Activated T-helper 2 cell treated with anti-CD3 and anti-CD28 coated beads, Interferon-gamma antibody, Interleukin-2, Interleukin-4, amounts not matched to agents 10 μg/mL and 5 μg/mL and 100 μg/mL, durations not matched to agents 14 hours and 24 hours and 36 hours (primary cell): ENCODE results near the gene INPP5A. TPM values are rescaled to one million over a fixed set of nuclear protein-coding genes. Genes with fewer than 3 reads are reported as not detected.
"Not testable (repeated sequence)": the region's sequence is repeated elsewhere in the genome, so short reads cannot be mapped to it uniquely, and the experiment has no call there.

Source experiments
- DNase-seq: peaks from one replicate; pipeline ENCODE4 v3.0.0; 2021; ENCODE audit warnings: low spot score
- H3K27ac Mint-ChIP-seq: one replicate; pipeline ENCODE4 v1.8.0; 2021; ENCODE audit warnings: mixed read lengths
- H3K27me3 Mint-ChIP-seq: one replicate; pipeline ENCODE4 v1.8.0; 2021; ENCODE audit warnings: low read depth, mixed read lengths
- H3K36me3 Mint-ChIP-seq: one replicate; pipeline ENCODE4 v1.8.0; 2021; ENCODE audit warnings: low read depth, mixed read lengths
- H3K4me1 Mint-ChIP-seq: one replicate; pipeline ENCODE4 v1.8.0; 2021; ENCODE audit warnings: low read depth, mixed read lengths
- H3K4me3 Mint-ChIP-seq: one replicate; pipeline ENCODE4 v1.8.0; 2021; ENCODE audit warnings: low read depth, mild to moderate bottlenecking, moderate library complexity, mixed read lengths
- H3K9me3 Mint-ChIP-seq: one replicate; pipeline ENCODE4 v1.8.0; 2021; ENCODE audit warnings: mixed read lengths
- intact Hi-C: fragments of 100-400 bp; cut with micrococcal nuclease; formaldehyde crosslinking; loops from one replicate; pipeline ENCODE4 v1.15.1; 2023
- total RNA-seq: library from RNA; stranded (reverse); gene quantifications from 2 replicates; pipeline ENCODE4 v1.2.3, GENCODE V29; 2022

The INPP5A gene
- total RNA-seq, 1 donor from 2014 or later = 13.0 TPM

GRCh38 chr10:132787495-132788179 lies 250.1 kb downstream of the INPP5A start:
- DNase-seq = no peak
- no peaks in the 10 kb centered on the region for H3K9me3 Mint-ChIP-seq
- intact Hi-C loops = loop anchor here (10.0 kb wide), 2 partner anchors 447 to 737 kb away; partner anchors contain the start of genes CYP2E1, UTF1 and VENTX
- peaks cover 9% of the 10 kb centered on the region for H3K36me3 Mint-ChIP-seq
- H3K4me3 Mint-ChIP-seq = no peak overlapping the region
- H3K4me1 Mint-ChIP-seq = no peaks in the 10 kb centered on the region
- H3K27ac Mint-ChIP-seq = no peak overlapping the region
- H3K27me3 Mint-ChIP-seq = peaks cover 21% of the 10 kb centered on the region

GRCh38 chr10:132788180-132788830 lies 250.7 kb downstream of the INPP5A start:
- no peak for DNase-seq
- no peak overlapping the region for H3K4me3 Mint-ChIP-seq
- no peaks in the 10 kb centered on the region for H3K9me3 Mint-ChIP-seq
- intact Hi-C loops = loop anchor here (10.0 kb wide), 2 partner anchors 446 to 736 kb away; partner anchors contain the start of genes CYP2E1, UTF1 and VENTX
- no peak overlapping the region for H3K27ac Mint-ChIP-seq
- H3K36me3 Mint-ChIP-seq = peaks cover 4% of the 10 kb centered on the region
- H3K27me3 Mint-ChIP-seq = peaks cover 17% of the 10 kb centered on the region
- H3K4me1 Mint-ChIP-seq = no peaks in the 10 kb centered on the region

- H3K4me3 Mint-ChIP-seq = no peak overlapping the region
Observed at GRCh38 chr10:132788831-132789219, 251.2 kb downstream of the INPP5A start.

DNA sequence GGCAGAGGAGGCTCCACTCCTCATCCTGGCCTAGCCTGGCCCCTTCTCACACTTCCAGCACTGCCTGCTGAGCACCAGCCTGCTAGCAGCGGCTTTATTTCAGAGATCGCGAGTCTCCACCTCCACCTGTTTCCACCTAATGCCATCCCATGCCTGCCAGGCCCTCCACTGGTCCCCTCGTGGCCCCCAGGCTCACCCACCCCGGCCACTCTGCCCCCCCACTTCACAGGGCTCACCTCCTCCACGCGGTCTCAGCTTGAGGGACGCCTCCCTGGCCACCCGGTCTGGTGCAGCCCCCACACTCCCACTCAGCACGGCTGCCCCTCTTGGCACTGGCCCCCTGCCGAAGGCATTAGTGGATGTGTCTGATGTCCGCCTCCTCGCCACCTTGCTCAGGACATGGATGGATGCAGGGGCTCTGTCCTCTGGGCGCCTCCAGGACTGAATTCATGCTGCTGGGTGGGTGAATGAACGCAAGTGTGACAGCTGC lies 252.1 kb downstream of the INPP5A start:
- Mint-ChIP-seq H3K27ac (no peak overlapping the region), H3K4me1 (no peaks in the 10 kb centered on the region), H3K4me3 (no peak overlapping the region), H3K27me3 (peaks cover 8% of the 10 kb centered on the region), H3K36me3 (no peaks in the 10 kb centered on the region), H3K9me3 (no peaks in the 10 kb centered on the region)
- no peak for DNase-seq
- intact Hi-C loops = loop anchor here (10.0 kb wide), 2 partner anchors 445 to 735 kb away; partner anchors contain the start of genes CYP2E1, UTF1 and VENTX

More at GRCh38 chr10:132788831-132789219, 251.2 kb downstream of the INPP5A start:
- intact Hi-C loops = loop anchor here (10.0 kb wide), 2 partner anchors 446 to 736 kb away; partner anchors contain the start of genes CYP2E1, UTF1 and VENTX
- Mint-ChIP-seq H3K27me3 (peaks cover 12% of the 10 kb centered on the region), H3K4me1 (no peaks in the 10 kb centered on the region), H3K9me3 (no peaks in the 10 kb centered on the region), H3K36me3 (no peaks in the 10 kb centered on the region), H3K27ac (no peak overlapping the region)
- no peak for DNase-seq

- intact Hi-C loops = no loop called here
- Mint-ChIP-seq H3K27ac (no peak overlapping the region), H3K9me3 (no peaks in the 10 kb centered on the region), H3K36me3 (no peaks in the 10 kb centered on the region), H3K4me3 (no peak overlapping the region), H3K27me3 (peaks cover 8% of the 10 kb centered on the region), H3K4me1 (no peaks in the 10 kb centered on the region)
- no peak for DNase-seq
Observed at GRCh38 chr10:132790470-132790869, 252.9 kb downstream of the INPP5A start.

- DNase-seq = no peak
- H3K27ac Mint-ChIP-seq = no peak overlapping the region
- no peaks in the 10 kb centered on the region for H3K36me3 Mint-ChIP-seq
- intact Hi-C loops = no loop called here
- H3K9me3 Mint-ChIP-seq = no peaks in the 10 kb centered on the region
- H3K4me3 Mint-ChIP-seq = no peak overlapping the region
- no peaks in the 10 kb centered on the region for H3K4me1 Mint-ChIP-seq
- peaks cover 8% of the 10 kb centered on the region for H3K27me3 Mint-ChIP-seq
Observed at GRCh38 chr10:132790934-132791829, 253.6 kb downstream of the INPP5A start.

DNA sequence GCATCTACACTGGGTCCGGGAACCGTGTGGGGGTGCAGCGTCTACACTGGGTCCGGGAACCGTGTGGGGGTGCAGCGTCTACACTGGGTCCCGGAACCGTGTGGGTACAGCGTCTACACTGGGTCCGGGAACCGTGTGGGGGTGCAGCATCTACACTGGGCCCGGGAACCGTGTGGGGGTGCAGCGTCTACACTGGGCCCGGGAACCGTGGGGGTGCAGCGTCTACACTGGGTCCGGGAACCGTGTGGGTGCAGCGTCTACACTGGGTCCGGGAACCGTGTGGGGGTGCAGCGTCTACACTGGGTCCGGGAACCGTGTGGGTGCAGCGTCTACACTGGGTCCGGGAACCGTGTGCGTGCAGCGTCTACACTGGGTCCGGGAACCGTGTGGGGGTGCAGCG lies 254.5 kb downstream of the INPP5A start:
- H3K27ac Mint-ChIP-seq, H3K36me3 Mint-ChIP-seq, H3K4me1 Mint-ChIP-seq, H3K9me3 Mint-ChIP-seq, intact Hi-C loops, DNase-seq, H3K4me3 Mint-ChIP-seq, H3K27me3 Mint-ChIP-seq: not testable (repeated sequence)

DNA sequence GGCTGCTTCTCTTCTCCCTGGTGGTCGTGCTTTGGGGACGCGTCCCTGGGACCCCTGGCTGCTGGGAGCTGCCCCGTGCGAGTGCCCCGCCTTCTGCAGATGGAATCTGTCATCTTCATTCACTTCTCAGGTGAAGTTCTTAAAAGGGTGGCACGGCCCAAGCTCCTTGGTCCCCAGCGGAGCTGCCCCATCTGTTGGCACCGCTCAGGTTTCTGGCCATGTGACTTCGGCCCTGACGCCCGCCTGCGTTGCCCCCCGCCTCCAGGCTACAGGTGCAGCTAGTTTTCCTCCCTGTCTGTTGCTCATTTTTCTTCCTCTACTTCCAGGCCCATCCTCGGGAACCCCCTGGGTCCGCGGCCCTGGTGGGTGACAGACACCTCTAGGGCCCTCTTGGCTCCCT lies 255.2 kb downstream of the INPP5A start:
- intact Hi-C loops = no loop called here
- Mint-ChIP-seq H3K27ac (no peak overlapping the region), H3K9me3 (no peaks in the 10 kb centered on the region), H3K27me3 (peaks cover 8% of the 10 kb centered on the region), H3K4me3 (no peak overlapping the region), H3K36me3 (no peaks in the 10 kb centered on the region), H3K4me1 (no peaks in the 10 kb centered on the region)
- DNase-seq = no peak

DNA sequence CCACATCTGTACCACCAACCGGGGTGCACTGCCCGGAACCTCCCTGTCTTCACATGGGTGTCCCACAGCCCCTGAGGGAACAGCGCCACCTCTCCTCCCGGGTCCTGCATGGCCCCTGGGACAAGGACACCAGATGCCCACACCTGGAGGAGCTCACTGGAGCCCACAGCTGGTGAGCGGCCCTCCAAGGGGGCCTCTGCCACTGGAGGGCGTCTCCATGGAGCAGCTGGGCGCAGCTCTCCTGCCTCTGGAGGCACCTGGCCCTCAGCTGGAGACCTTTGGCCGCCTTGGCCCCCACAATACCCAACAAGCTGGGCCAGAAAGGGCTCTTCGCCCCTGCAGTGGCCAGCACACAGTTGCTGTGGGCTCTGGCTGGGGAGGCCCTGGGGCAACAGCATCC lies 255.6 kb downstream of the INPP5A start:
- H3K4me3 Mint-ChIP-seq = no peak overlapping the region
- H3K4me1 Mint-ChIP-seq = no peaks in the 10 kb centered on the region
- H3K36me3 Mint-ChIP-seq = no peaks in the 10 kb centered on the region
- H3K27ac Mint-ChIP-seq = no peak overlapping the region
- intact Hi-C loops = no loop called here
- peaks cover 8% of the 10 kb centered on the region for H3K27me3 Mint-ChIP-seq
- H3K9me3 Mint-ChIP-seq = no peaks in the 10 kb centered on the region
- no peak for DNase-seq

- Mint-ChIP-seq H3K27ac (no peak overlapping the region), H3K4me1 (no peaks in the 10 kb centered on the region), H3K4me3 (no peak overlapping the region), H3K27me3 (peaks cover 5% of the 10 kb centered on the region), H3K9me3 (no peaks in the 10 kb centered on the region), H3K36me3 (no peaks in the 10 kb centered on the region)
- intact Hi-C loops = no loop called here
- no peak for DNase-seq
Observed at GRCh38 chr10:132793871-132794849, 256.6 kb downstream of the INPP5A start.

- intact Hi-C loops = no loop called here
- no peak overlapping the region for H3K4me3 Mint-ChIP-seq
- no peaks in the 10 kb centered on the region for H3K27me3 Mint-ChIP-seq
- no peaks in the 10 kb centered on the region for H3K9me3 Mint-ChIP-seq
- no peaks in the 10 kb centered on the region for H3K4me1 Mint-ChIP-seq
- H3K27ac Mint-ChIP-seq = no peak overlapping the region
- H3K36me3 Mint-ChIP-seq = no peaks in the 10 kb centered on the region
- DNase-seq = no peak
Observed at GRCh38 chr10:132796846-132797245, 259.3 kb downstream of the INPP5A start.

- DNase-seq, H3K9me3 Mint-ChIP-seq, H3K27ac Mint-ChIP-seq, intact Hi-C loops, H3K36me3 Mint-ChIP-seq, H3K27me3 Mint-ChIP-seq, H3K4me3 Mint-ChIP-seq, H3K4me1 Mint-ChIP-seq: not testable (repeated sequence)
Observed at GRCh38 chr10:132797986-132798385, 260.4 kb downstream of the INPP5A start.
